ENCODE data around the gene TFE3. TPM values are rescaled to one million over a fixed set of nuclear protein-coding genes. Genes with fewer than 3 reads are reported as not detected.

TFE3 gene
- total and polyA plus RNA-seq, 10 of the 15 experiments (the other 5 are each of a cell fraction or from before 2014, with no cell fraction given): 3.5 to 20.4 (median 11.6) TPM

- TF ChIP-seq PML (IDR thresholded peaks at IDR 0.05; ENCODE audit: low read length): no peak
These were observed 45.7 kb downstream of the TFE3 start (continued) for GRCh38 chrX:48997455-48997854.

GRCh38 chrX:48996969-48997368 lies 46.2 kb downstream of the TFE3 start:
- Histone ChIP-seq H4K20me1 (ENCODE audit: control insufficient read depth, insufficient read depth) (no peaks in the 10 kb centered on the region; the same call in 1 of the 2 replicates), H3K9me3 (replicated peaks; ENCODE audit: control insufficient read depth, insufficient read depth, low read length) (no peaks in the 10 kb centered on the region), H3K79me2 (ENCODE audit: control insufficient read depth, insufficient read depth, low read length) (peaks cover 15% of the 10 kb centered on the region), H3K4me1 (ENCODE audit: control insufficient read depth, insufficient read depth, low read length) (no peaks in the 10 kb centered on the region; the same call in none of the 2 replicates), H3K4me2 (ENCODE audit: control insufficient read depth, insufficient read depth) (no peak overlapping the region), H3K27me3 (replicated peaks in 1 of 2; ENCODE audit: control insufficient read depth in 2 of 2, insufficient read depth in 2 of 2, low read length in 1 of 2) (no peaks in the 10 kb centered on the region), H2AFZ (ENCODE audit: control insufficient read depth, low read depth, low read length) (no peak overlapping the region), H3K9ac (ENCODE audit: control insufficient read depth, insufficient read depth, low read length) (no peak overlapping the region), H3K4me3 (no peak overlapping the region), H3K27ac (ENCODE audit: control insufficient read depth, insufficient read depth) (no peak overlapping the region), H3K36me3 (ENCODE audit: control insufficient read depth in 2 of 2, insufficient read depth in 2 of 2, low read length in 1 of 2) (peaks cover 0 to 18% of the 10 kb centered on the region in 2 experiments; a peak in 3 of 4 replicates)
- FAIRE-seq (no peak), DNase-seq (ENCODE audit: low read depth, low spot score) (no peak), ATAC-seq (no peak)
- ChIA-PET RAD21 (ENCODE audit: unreplicated experiment) (no interaction called here), CTCF (no interaction called here), POLR2A (no interaction called here), SMC1A (ENCODE audit: uncharacterized antibody, unreplicated experiment) (no interaction called here)
- WGBS (ENCODE audit: insufficient coverage, insufficient replicate concordance, low lambda C conversion rate, missing lambda C conversion rate): 33% methylated on average over 6 of the region's 6 CpGs
- intact Hi-C loops (cut with micrococcal nuclease; ENCODE audit: unreplicated experiment) (no loop called here), in situ Hi-C loops (cut with MboI) (no loop called here)
- no peak for TF ChIP-seq ZSCAN29 (IDR thresholded peaks at IDR 0.05)
- TF ChIP-seq REST (IDR thresholded peaks at IDR 0.05; ENCODE audit: low read depth, low read length): peak; percentile 86
- BruUV-seq (replicated peaks): no TSS peak

Data from GM12878 (cell line).